ENCODE results near the gene AMACR.

Gene AMACR

GRCh38 chr5:34045996-34046395 lies 38.1 kb upstream of the AMACR start:
- DNase-seq (ENCODE audit: insufficient read length) (no peak), FAIRE-seq (no peak)
- no peak for TF ChIP-seq TAF1 (IDR thresholded peaks at IDR 0.05; ENCODE audit: borderline replicate concordance, low read depth, low read length)
- TF ChIP-seq POLR2A (IDR thresholded peaks at IDR 0.05; ENCODE audit: low read depth, low read length): no peak
- no peak for TF ChIP-seq POLR2AphosphoS5 (IDR thresholded peaks at IDR 0.05; ENCODE audit: low read depth, low read length)

DNA sequence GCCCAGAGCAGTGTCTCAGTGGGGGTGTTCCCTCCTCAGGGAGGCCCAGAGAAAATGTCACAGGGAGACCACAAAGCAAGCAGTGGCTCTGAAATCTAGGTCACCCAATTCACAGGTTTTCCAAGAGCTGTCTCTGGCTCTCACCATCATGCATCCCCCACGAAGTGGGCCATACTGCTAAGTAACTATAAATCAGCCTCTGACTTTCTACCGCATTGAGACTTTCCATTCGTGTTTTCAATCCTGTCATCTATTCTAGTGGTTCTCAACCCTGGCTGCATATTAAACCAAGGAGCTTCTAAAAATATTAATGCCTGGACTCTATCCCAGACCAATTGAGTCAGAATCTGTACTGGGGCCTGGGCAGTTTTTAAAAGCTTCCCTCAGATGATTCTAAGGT lies 37.2 kb upstream of the AMACR start:
- FAIRE-seq: no peak

DNA sequence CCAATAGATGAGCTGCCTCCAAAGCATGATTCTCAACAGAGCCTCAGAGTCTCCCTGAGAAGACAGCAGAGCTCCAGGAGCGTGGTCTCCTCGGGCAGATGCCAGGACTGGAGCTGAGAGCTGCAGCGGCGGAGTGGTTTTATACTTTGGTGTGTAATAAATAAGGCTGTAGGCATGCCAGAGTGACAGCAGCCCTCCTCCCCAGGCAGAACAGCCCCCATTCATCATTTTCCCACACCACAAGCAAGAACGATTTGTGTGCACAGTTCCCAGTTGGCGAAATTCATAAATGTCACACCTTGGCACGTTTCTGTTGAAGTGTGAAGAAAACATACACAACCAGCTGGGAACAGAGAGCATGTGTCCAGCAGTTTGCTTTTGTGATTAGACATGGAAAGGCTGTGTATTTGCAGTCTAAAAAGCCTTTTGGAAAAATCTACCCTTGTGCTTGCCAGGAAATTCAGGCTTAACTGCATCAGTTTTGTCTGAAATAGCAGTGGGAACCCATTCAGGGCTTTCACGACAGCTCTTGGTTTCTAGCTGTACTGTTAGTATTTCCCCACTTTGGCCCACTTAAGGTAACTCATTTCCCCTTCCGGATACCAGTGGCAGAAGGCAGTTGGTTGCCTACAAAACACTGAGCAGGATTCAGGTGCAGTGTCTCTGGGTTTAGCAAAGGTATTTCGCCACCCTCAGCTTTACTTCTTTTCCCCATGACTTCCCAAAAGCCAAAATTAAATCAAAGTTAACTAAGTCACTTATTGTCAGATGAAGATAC lies 35.4 kb upstream of the AMACR start, which contains the start of gene C1QTNF3:
TSS of gene C1QTNF3 (minus strand) at position 115 of the 778 bp plus-strand sequence. CDS start at position 27, 88 bp downstream.
- no peak for TF ChIP-seq POLR2AphosphoS5 (IDR thresholded peaks at IDR 0.05; ENCODE audit: low read depth, low read length)
- no peak for TF ChIP-seq TAF1 (IDR thresholded peaks at IDR 0.05; ENCODE audit: borderline replicate concordance, low read depth, low read length)
- TF ChIP-seq POLR2A (IDR thresholded peaks at IDR 0.05; ENCODE audit: low read depth, low read length): no peak
- no peak for FAIRE-seq

More for the DNA sequence above, 37.2 kb upstream of the AMACR start:
- no peak for DNase-seq (ENCODE audit: insufficient read length)
- TF ChIP-seq POLR2A (IDR thresholded peaks at IDR 0.05; ENCODE audit: low read depth, low read length) (no peak), TAF1 (IDR thresholded peaks at IDR 0.05; ENCODE audit: borderline replicate concordance, low read depth, low read length) (no peak), POLR2AphosphoS5 (IDR thresholded peaks at IDR 0.05; ENCODE audit: low read depth, low read length) (no peak)

GRCh38 chr5:34042321-34042720 lies 34.5 kb upstream of the AMACR start:
- FAIRE-seq (no peak), DNase-seq (ENCODE audit: insufficient read length) (no peak)
- TF ChIP-seq POLR2A (IDR thresholded peaks at IDR 0.05; ENCODE audit: low read depth, low read length): no peak
- TF ChIP-seq POLR2AphosphoS5 (IDR thresholded peaks at IDR 0.05; ENCODE audit: low read depth, low read length): no peak
- no peak for TF ChIP-seq TAF1 (IDR thresholded peaks at IDR 0.05; ENCODE audit: borderline replicate concordance, low read depth, low read length)

More for the DNA sequence above, 35.4 kb upstream of the AMACR start, which contains the start of gene C1QTNF3:
- DNase-seq (ENCODE audit: insufficient read length): no peak

- DNase-seq (ENCODE audit: insufficient read length) (no peak), FAIRE-seq (no peak)
- no peak for TF ChIP-seq POLR2A (IDR thresholded peaks at IDR 0.05; ENCODE audit: low read depth, low read length)
- TF ChIP-seq TAF1 (IDR thresholded peaks at IDR 0.05; ENCODE audit: borderline replicate concordance, low read depth, low read length): no peak
- no peak for TF ChIP-seq POLR2AphosphoS5 (IDR thresholded peaks at IDR 0.05; ENCODE audit: low read depth, low read length)
Observed at GRCh38 chr5:34041247-34041972, 33.6 kb upstream of the AMACR start.

GRCh38 chr5:34040472-34040871 lies 32.6 kb upstream of the AMACR start:
- no peak for DNase-seq (ENCODE audit: insufficient read length)
- FAIRE-seq: no peak
- TF ChIP-seq POLR2AphosphoS5 (IDR thresholded peaks at IDR 0.05; ENCODE audit: low read depth, low read length) (no peak), TAF1 (IDR thresholded peaks at IDR 0.05; ENCODE audit: borderline replicate concordance, low read depth, low read length) (no peak), POLR2A (IDR thresholded peaks at IDR 0.05; ENCODE audit: low read depth, low read length) (no peak)

DNA sequence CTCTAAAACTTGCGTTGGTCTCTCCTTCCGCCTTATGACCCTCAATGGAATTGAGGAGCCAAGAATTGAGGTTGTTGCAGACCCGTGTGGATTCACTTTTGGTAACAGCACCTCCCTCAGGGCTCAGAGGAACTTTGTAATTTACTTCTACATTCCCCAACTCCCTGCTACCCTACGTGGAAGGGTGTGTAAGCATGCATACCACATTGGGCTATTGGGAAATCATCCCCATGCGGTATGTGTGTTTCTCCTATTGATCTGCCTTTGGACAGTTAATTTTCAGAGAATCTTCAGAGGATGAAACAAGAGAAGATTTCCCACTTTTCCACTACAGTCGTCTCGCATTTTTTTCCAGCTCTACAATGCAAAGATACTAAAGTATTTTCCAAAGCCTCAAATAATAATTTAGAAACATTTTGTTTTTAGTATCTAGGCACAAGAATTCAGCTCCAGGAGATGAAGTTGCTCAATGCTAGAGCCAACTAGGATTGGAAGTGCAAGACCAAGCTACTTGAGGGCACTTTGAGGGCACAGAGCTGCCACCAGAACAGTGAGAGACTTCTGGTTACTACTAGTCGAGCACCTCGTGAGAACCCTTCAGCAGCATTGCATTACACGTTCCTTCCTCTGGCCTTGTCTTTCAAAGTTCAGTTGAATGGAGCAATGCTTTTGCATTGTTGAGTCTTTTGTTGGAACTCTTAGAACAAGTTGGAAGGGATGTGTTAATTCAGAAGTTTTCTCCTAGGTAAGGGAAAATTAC lies 31.7 kb upstream of the AMACR start:
- DNase-seq (ENCODE audit: insufficient read length) (no peak), FAIRE-seq (no peak)
- TF ChIP-seq POLR2A (IDR thresholded peaks at IDR 0.05; ENCODE audit: low read depth, low read length): no peak
- TF ChIP-seq TAF1 (IDR thresholded peaks at IDR 0.05; ENCODE audit: borderline replicate concordance, low read depth, low read length): no peak
- no peak for TF ChIP-seq POLR2AphosphoS5 (IDR thresholded peaks at IDR 0.05; ENCODE audit: low read depth, low read length)

- DNase-seq (ENCODE audit: insufficient read length): no peak
- TF ChIP-seq TAF1 (IDR thresholded peaks at IDR 0.05; ENCODE audit: borderline replicate concordance, low read depth, low read length): no peak
- FAIRE-seq: no peak
Observed at GRCh38 chr5:34038838-34039237, 31.0 kb upstream of the AMACR start.

DNA sequence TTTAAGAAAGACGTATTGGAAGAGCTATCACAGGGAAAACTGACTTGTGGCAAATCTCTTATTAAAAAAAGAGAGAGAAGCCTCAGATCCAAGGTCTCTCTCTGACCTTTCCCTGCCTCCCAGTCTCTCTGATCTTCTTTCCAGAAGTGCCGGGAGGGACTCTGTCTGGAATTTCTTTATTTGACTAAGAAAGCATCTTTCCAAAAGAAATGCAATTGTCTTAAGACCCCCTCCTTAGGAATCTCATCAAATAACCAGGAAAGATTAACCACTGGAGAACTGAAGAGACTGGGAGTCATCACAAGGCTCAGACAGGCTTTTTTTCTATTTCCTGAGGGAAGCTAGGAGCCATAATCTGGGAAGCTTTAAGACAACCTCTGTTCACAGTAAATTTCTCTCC lies 30.5 kb upstream of the AMACR start:
- DNase-seq (ENCODE audit: insufficient read length) (no peak), FAIRE-seq (no peak)
- TF ChIP-seq TAF1 (IDR thresholded peaks at IDR 0.05; ENCODE audit: borderline replicate concordance, low read depth, low read length) (no peak), POLR2A (IDR thresholded peaks at IDR 0.05; ENCODE audit: low read depth, low read length) (no peak), POLR2AphosphoS5 (IDR thresholded peaks at IDR 0.05; ENCODE audit: low read depth, low read length) (no peak)

GRCh38 chr5:34037726-34038125 lies 29.9 kb upstream of the AMACR start:
- TF ChIP-seq POLR2AphosphoS5 (IDR thresholded peaks at IDR 0.05; ENCODE audit: low read depth, low read length): no peak
- no peak for TF ChIP-seq TAF1 (IDR thresholded peaks at IDR 0.05; ENCODE audit: borderline replicate concordance, low read depth, low read length)
- no peak for TF ChIP-seq POLR2A (IDR thresholded peaks at IDR 0.05; ENCODE audit: low read depth, low read length)
- DNase-seq (ENCODE audit: insufficient read length) (no peak), FAIRE-seq (no peak)

DNA sequence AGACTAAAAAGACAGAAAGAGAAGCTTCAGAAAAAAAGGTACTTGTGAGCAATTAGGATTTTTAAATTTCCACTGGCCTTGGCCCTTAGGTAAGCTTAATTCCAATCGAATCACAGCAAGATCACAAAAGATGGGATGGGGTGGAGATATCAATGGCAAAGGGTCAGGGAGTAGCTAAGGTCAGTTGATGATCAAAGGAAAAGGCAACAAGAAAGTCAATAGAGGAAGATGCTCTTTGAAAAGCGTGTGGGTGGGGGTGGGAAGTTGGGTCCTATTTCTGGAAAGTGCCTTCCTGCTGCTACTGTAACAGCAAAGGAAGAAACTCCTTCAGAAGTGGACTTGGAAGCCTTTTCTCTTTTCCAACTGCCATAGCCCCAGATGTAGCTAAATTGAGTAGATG lies 27.9 kb upstream of the AMACR start:
- DNase-seq (ENCODE audit: insufficient read length) (no peak), FAIRE-seq (no peak)
- no peak for TF ChIP-seq TAF1 (IDR thresholded peaks at IDR 0.05; ENCODE audit: borderline replicate concordance, low read depth, low read length)

Measured in GM12892 (cell line).